Fibroblast of lung (primary cell): ENCODE results near the gene DNAJC18. TPM values are rescaled to one million over a fixed set of nuclear protein-coding genes. Genes with fewer than 3 reads are reported as not detected.

ENCODE experiments used
- DNase-seq, 2 donors: peaks; one replicate each; pipeline versions ENCODE4 v3.0.0 to v3.0.0-alpha.2; 2010; ENCODE audit warnings: low read depth in 2 of 2
- H2AFZ ChIP-seq: 2 replicates; pipeline ENCODE4 v1.5.1; 2012; ENCODE audit warnings: low read length, control low read depth, inconsistent platforms
- H3K27ac ChIP-seq: 2 replicates; pipeline ENCODE4 v1.5.1; 2011; ENCODE audit warnings: low read length, control low read depth; ENCODE audit not compliant: insufficient read depth
- H3K27me3 ChIP-seq: 2 replicates; pipeline ENCODE4 v1.5.1; 2011; ENCODE audit warnings: mild to moderate bottlenecking, low read length; ENCODE audit not compliant: control insufficient read depth, insufficient read depth
- H3K36me3 ChIP-seq: 2 replicates; pipeline ENCODE4 v1.5.1; 2011; ENCODE audit warnings: low read length; ENCODE audit not compliant: control insufficient read depth, insufficient read depth
- H3K4me1 ChIP-seq: 2 replicates; pipeline ENCODE4 v1.5.1; 2011; ENCODE audit warnings: low read length; ENCODE audit not compliant: control insufficient read depth, insufficient read depth; ENCODE audit errors: extremely low read depth
- H3K4me2 ChIP-seq: 2 replicates; pipeline ENCODE4 v1.5.1; 2011; ENCODE audit warnings: low read length, control low read depth; ENCODE audit not compliant: insufficient read depth; ENCODE audit errors: extremely low read depth
- H3K4me3 ChIP-seq, 4 experiments: fragments of 200-600 bp in 1 of 4; sonication (generic) in 1 of 4; replicated peaks in 1 of 4; 2 replicates each; pipeline ENCODE4 v1.5.1; 2011 to 2016; ENCODE audit warnings: low read length in 4 of 4, low read depth in 3 of 4, mild to moderate bottlenecking in 3 of 4, control low read depth in 2 of 4, inconsistent platforms in 1 of 4, mixed read lengths in 1 of 4; ENCODE audit not compliant: insufficient read depth in 1 of 4; ENCODE audit errors: control extremely low read depth in 1 of 4
- H3K79me2 ChIP-seq: 2 replicates; pipeline ENCODE4 v1.5.1; 2012; ENCODE audit warnings: mild to moderate bottlenecking, low read length, inconsistent platforms; ENCODE audit not compliant: control insufficient read depth, insufficient read depth
- H3K9ac ChIP-seq: 2 replicates; pipeline ENCODE4 v1.5.1; 2011; ENCODE audit warnings: mild to moderate bottlenecking, low read length, control low read depth; ENCODE audit not compliant: insufficient read depth
- H3K9me3 ChIP-seq: 2 replicates; pipeline ENCODE4 v1.5.1; 2012; ENCODE audit warnings: low read depth, low read length; ENCODE audit not compliant: control insufficient read depth, insufficient read depth
- H4K20me1 ChIP-seq: 2 replicates; pipeline ENCODE4 v1.5.1; 2011; ENCODE audit warnings: low read length; ENCODE audit not compliant: control insufficient read depth, insufficient read depth; ENCODE audit errors: extremely low read depth
- CTCF ChIP-seq, 2 donors: IDR thresholded peaks in 1 of 2; conservative IDR thresholded peaks in 1 of 2; 1 replicate in 1 of 2; 2 replicates in 1 of 2; pipeline ENCODE4 v1.5.1; 2011 to 2012; ENCODE audit warnings: low read length in 2 of 2, control low read depth in 1 of 2, inconsistent platforms in 1 of 2, low read depth in 1 of 2, mild to moderate bottlenecking in 1 of 2
- EZH2 ChIP-seq: IDR thresholded peaks from 2 replicates; pipeline ENCODE4 v1.5.1; 2012; ENCODE audit warnings: low read length, control low read depth, mild to moderate bottlenecking; ENCODE audit errors: missing control alignments
- polyA plus RNA-seq, 2 donors: library from polyadenylated mRNA; depleted of rRNA in 1 of 2; stranded (reverse) in 1 of 2; unstranded in 1 of 2; fragments of >200 nt; gene quantifications; 2 replicates each; pipeline ENCODE4 v1.2.1, GENCODE V29; 2011 to 2012; ENCODE audit warnings: missing spikeins in 1 of 2
- total RNA-seq: library from RNA; depleted of rRNA; stranded (reverse); fragments of >200 nt; gene quantifications from 2 replicates; pipeline ENCODE4 v1.2.1, GENCODE V29; 2014

Gene DNAJC18
- total and polyA plus RNA-seq, 2 donors (not counting 1 experiment from before 2014, with no cell fraction given): 12.6 to 14.6 TPM

- Histone ChIP-seq H2AFZ (no peak overlapping the region), H3K36me3 (peaks cover 12% of the 10 kb centered on the region), H3K9me3 (no peaks in the 10 kb centered on the region), H4K20me1 (no peaks in the 10 kb centered on the region), H3K4me1 (peaks cover 11% of the 10 kb centered on the region), H3K27ac (no peak overlapping the region), H3K4me2 (no peak overlapping the region), H3K79me2 (no peaks in the 10 kb centered on the region), H3K9ac (no peak overlapping the region), H3K4me3 (no peak overlapping the region), H3K27me3 (no peaks in the 10 kb centered on the region)
- DNase-seq: no peak
- TF ChIP-seq CTCF (conservative IDR thresholded peaks at IDR 0.05 in 1 of 2, IDR thresholded peaks at IDR 0.05 in 1 of 2; ENCODE audit: low read depth in 1 of 2, low read length in 2 of 2) (no peak), EZH2 (no peak)
Measured at GRCh38 chr5:139473105-139473504, 33.8 kb upstream of the DNAJC18 start.

- Histone ChIP-seq H4K20me1 (no peaks in the 10 kb centered on the region), H3K4me1 (peaks cover 11% of the 10 kb centered on the region), H3K36me3 (peaks cover 12% of the 10 kb centered on the region), H3K9ac (no peak overlapping the region), H3K4me3 (no peak overlapping the region), H3K79me2 (no peaks in the 10 kb centered on the region), H3K27ac (no peak overlapping the region), H3K4me2 (no peak overlapping the region), H3K27me3 (no peaks in the 10 kb centered on the region), H2AFZ (no peak overlapping the region), H3K9me3 (no peaks in the 10 kb centered on the region)
- no peak for DNase-seq
- TF ChIP-seq CTCF (conservative IDR thresholded peaks at IDR 0.05 in 1 of 2, IDR thresholded peaks at IDR 0.05 in 1 of 2; ENCODE audit: low read depth in 1 of 2, low read length in 2 of 2) (no peak), EZH2 (no peak)
Measured at GRCh38 chr5:139472386-139473030, 33.2 kb upstream of the DNAJC18 start.

GRCh38 chr5:139470821-139471300 lies 31.5 kb upstream of the DNAJC18 start, which contains the start of gene SMIM33:
Gene SMIM33 (plus strand): TSS chr5:139471004. CDS start chr5:139471122, 118 bp downstream.
- H3K4me3 ChIP-seq: no peak within 1 kb of the TSS
- no peaks in the 10 kb centered on the region for H3K79me2 ChIP-seq
- DNase-seq: no peak
- H2AFZ ChIP-seq: no peak within 1 kb of the TSS
- H3K27ac ChIP-seq: no peak within 1 kb of the TSS
- no peak within 1 kb of the TSS for H3K4me2 ChIP-seq
- no peaks in the 10 kb centered on the region for H3K27me3 ChIP-seq
- peaks cover 5% of the 10 kb centered on the region for H3K36me3 ChIP-seq
- peaks cover 11% of the 10 kb centered on the region for H3K4me1 ChIP-seq
- TF ChIP-seq CTCF (conservative IDR thresholded peaks at IDR 0.05 in 1 of 2, IDR thresholded peaks at IDR 0.05 in 1 of 2; ENCODE audit: low read depth in 1 of 2, low read length in 2 of 2) (no peak), EZH2 (no peak)
- H3K9me3 ChIP-seq: no peaks in the 10 kb centered on the region
- H4K20me1 ChIP-seq: no peaks in the 10 kb centered on the region
- H3K9ac ChIP-seq: no peak within 1 kb of the TSS
